Stimulated activated naive CD8-positive, alpha-beta T cell treated with anti-CD3 and anti-CD28 coated beads, Interleukin-15, amount 100 ng/mL, for 72 hours (primary cell): ENCODE data around the gene GAGE12J.
A peak's percentile ranks its signal among the peaks of the same experiment; 100 is the strongest.
"Not testable (repeated sequence)": the region's sequence is repeated elsewhere in the genome, so short reads cannot be mapped to it uniquely, and the experiment has no call there.

Source experiments
- ATAC-seq: fragments of 150-1000 bp; cut with Tn5 transposase; 2 replicates; pipeline ENCODE4 v1.10.0; 2021; ENCODE audit warnings: mild to moderate bottlenecking, moderate library complexity
- DNase-seq, 2 donors: peaks; one replicate each; pipeline ENCODE4 v3.0.0; 2021 to 2022
- H3K27ac Mint-ChIP-seq, 2 donors: one replicate each; pipeline ENCODE4 v1.8.0; 2022; ENCODE audit warnings: mild to moderate bottlenecking in 2 of 2, mixed read lengths in 2 of 2, moderate library complexity in 2 of 2
- H3K27me3 Mint-ChIP-seq: one replicate; pipeline ENCODE4 v1.8.0; 2022; ENCODE audit warnings: mixed read lengths
- H3K4me1 Mint-ChIP-seq: one replicate; pipeline ENCODE4 v1.8.0; 2022; ENCODE audit warnings: mild to moderate bottlenecking, mixed read lengths
- H3K4me3 Mint-ChIP-seq, 2 donors: one replicate each; pipeline ENCODE4 v1.8.0; 2022; ENCODE audit warnings: mild to moderate bottlenecking in 2 of 2, mixed read lengths in 2 of 2, moderate library complexity in 1 of 2
- H3K9me3 Mint-ChIP-seq, 2 donors: one replicate each; pipeline ENCODE4 v1.8.0; 2022; ENCODE audit warnings: mixed read lengths in 2 of 2

Gene GAGE12J

GRCh38 chrX:49321737-49322136 is at the start of gene GAGE12J:
Gene GAGE12J (plus strand): TSS chrX:49322037. CDS start chrX:49323194, 1,157 bp downstream.
- H3K9me3 Mint-ChIP-seq, H3K27ac Mint-ChIP-seq, ATAC-seq, H3K4me3 Mint-ChIP-seq, H3K4me1 Mint-ChIP-seq, DNase-seq, H3K27me3 Mint-ChIP-seq: not testable (repeated sequence)

GRCh38 chrX:49272421-49272820 is 49.4 kb upstream of the GAGE12J start:
- Mint-ChIP-seq H3K9me3 (no peaks in the 10 kb centered on the region), H3K4me3 (peak overlapping the region; percentile 74 to 83)
- DNase-seq: no peak

GRCh38 chrX:49273181-49273727 is 48.6 kb upstream of the GAGE12J start:
- DNase-seq (peak; percentile 37 to 60), ATAC-seq (peak; percentile 24)
- H3K4me1 Mint-ChIP-seq: peaks cover 76% of the 10 kb centered on the region
- H3K9me3 Mint-ChIP-seq: no peaks in the 10 kb centered on the region
- H3K4me3 Mint-ChIP-seq: peak overlapping the region; percentile 74 to 83
- peak overlapping the region; percentile 92 to 95 for H3K27ac Mint-ChIP-seq
- H3K27me3 Mint-ChIP-seq: no peaks in the 10 kb centered on the region

More at GRCh38 chrX:49272421-49272820, 49.4 kb upstream of the GAGE12J start:
- peak overlapping the region; percentile 45 to 61 for H3K27ac Mint-ChIP-seq
- ATAC-seq: no peak
- H3K4me1 Mint-ChIP-seq: peaks cover 76% of the 10 kb centered on the region
- H3K27me3 Mint-ChIP-seq: no peaks in the 10 kb centered on the region

GRCh38 chrX:49276207-49276606 is 45.6 kb upstream of the GAGE12J start:
- H3K27ac Mint-ChIP-seq: peak overlapping the region in 1 of 2 donors; percentile 69

GRCh38 chrX:49276671-49277534 is 44.9 kb upstream of the GAGE12J start:
- ATAC-seq: peak; percentile 39

More at GRCh38 chrX:49276207-49276606, 45.6 kb upstream of the GAGE12J start:
- H3K4me3 Mint-ChIP-seq: peak overlapping the region; percentile 26 to 64
- ATAC-seq: no peak
- H3K4me1 Mint-ChIP-seq: peaks cover 87% of the 10 kb centered on the region
- no peaks in the 10 kb centered on the region for H3K9me3 Mint-ChIP-seq
- no peak for DNase-seq
- no peaks in the 10 kb centered on the region for H3K27me3 Mint-ChIP-seq

GRCh38 chrX:49277535-49277830 is 44.4 kb upstream of the GAGE12J start:
- peaks cover 81% of the 10 kb centered on the region for H3K4me1 Mint-ChIP-seq
- H3K27ac Mint-ChIP-seq: peak overlapping the region; percentile 95 to 97
- H3K4me3 Mint-ChIP-seq: peak overlapping the region; percentile 58 to 77
- ATAC-seq (peak; percentile 39), DNase-seq (no peak)
- H3K9me3 Mint-ChIP-seq: no peaks in the 10 kb centered on the region
- H3K27me3 Mint-ChIP-seq: no peaks in the 10 kb centered on the region

More at GRCh38 chrX:49276671-49277534, 44.9 kb upstream of the GAGE12J start:
- Mint-ChIP-seq H3K4me3 (peak overlapping the region; percentile 58 to 77), H3K9me3 (no peaks in the 10 kb centered on the region), H3K27me3 (no peaks in the 10 kb centered on the region), H3K27ac (peak overlapping the region; percentile 95 to 97), H3K4me1 (peaks cover 81% of the 10 kb centered on the region)
- DNase-seq: peak in 1 of 2 donors; percentile 25

- H3K27me3 Mint-ChIP-seq: no peaks in the 10 kb centered on the region
- H3K4me1 Mint-ChIP-seq: peaks cover 81% of the 10 kb centered on the region
- peak overlapping the region; percentile 95 to 97 for H3K27ac Mint-ChIP-seq
- DNase-seq: no peak
- no peak for ATAC-seq
- no peaks in the 10 kb centered on the region for H3K9me3 Mint-ChIP-seq
- peak overlapping the region; percentile 58 to 77 for H3K4me3 Mint-ChIP-seq
These were observed 43.8 kb upstream of the GAGE12J start for GRCh38 chrX:49278081-49278480.

GRCh38 chrX:49282647-49283011 is 39.2 kb upstream of the GAGE12J start:
- H3K4me1 Mint-ChIP-seq: peaks cover 47% of the 10 kb centered on the region
- no peak for ATAC-seq
- no peaks in the 10 kb centered on the region for H3K9me3 Mint-ChIP-seq
- no peaks in the 10 kb centered on the region for H3K27me3 Mint-ChIP-seq
- no peak overlapping the region for H3K4me3 Mint-ChIP-seq
- no peak overlapping the region for H3K27ac Mint-ChIP-seq
- DNase-seq: no peak

- H3K27ac Mint-ChIP-seq: no peak overlapping the region
- H3K9me3 Mint-ChIP-seq: no peaks in the 10 kb centered on the region
- H3K4me1 Mint-ChIP-seq: peaks cover 42% of the 10 kb centered on the region
- H3K27me3 Mint-ChIP-seq: no peaks in the 10 kb centered on the region
- H3K4me3 Mint-ChIP-seq: no peak overlapping the region
- DNase-seq (no peak), ATAC-seq (no peak)
These were observed 37.6 kb upstream of the GAGE12J start for GRCh38 chrX:49284212-49284611.

GRCh38 chrX:49286136-49286535 is 35.7 kb upstream of the GAGE12J start:
- DNase-seq (no peak), ATAC-seq (no peak)
- no peak overlapping the region for H3K4me3 Mint-ChIP-seq
- H3K27ac Mint-ChIP-seq: no peak overlapping the region
- no peaks in the 10 kb centered on the region for H3K27me3 Mint-ChIP-seq
- no peaks in the 10 kb centered on the region for H3K9me3 Mint-ChIP-seq
- peaks cover 34% of the 10 kb centered on the region for H3K4me1 Mint-ChIP-seq

GRCh38 chrX:49286581-49286980 is 35.3 kb upstream of the GAGE12J start:
- DNase-seq (no peak), ATAC-seq (no peak)
- no peak overlapping the region for H3K27ac Mint-ChIP-seq

GRCh38 chrX:49287665-49288064 is 34.2 kb upstream of the GAGE12J start:
- DNase-seq (no peak), ATAC-seq (peak; percentile 53)
- no peak overlapping the region for H3K4me3 Mint-ChIP-seq
- peak overlapping the region in 1 of 2 donors; percentile 80 for H3K27ac Mint-ChIP-seq
- H3K4me1 Mint-ChIP-seq: peaks cover 41% of the 10 kb centered on the region
- no peaks in the 10 kb centered on the region for H3K9me3 Mint-ChIP-seq
- no peaks in the 10 kb centered on the region for H3K27me3 Mint-ChIP-seq

More at GRCh38 chrX:49286581-49286980, 35.3 kb upstream of the GAGE12J start:
- H3K4me3 Mint-ChIP-seq: no peak overlapping the region
- no peaks in the 10 kb centered on the region for H3K9me3 Mint-ChIP-seq
- H3K4me1 Mint-ChIP-seq: peaks cover 38% of the 10 kb centered on the region
- no peaks in the 10 kb centered on the region for H3K27me3 Mint-ChIP-seq

- Mint-ChIP-seq H3K27ac (no peak overlapping the region), H3K27me3 (no peaks in the 10 kb centered on the region), H3K4me3 (no peak overlapping the region), H3K9me3 (no peaks in the 10 kb centered on the region), H3K4me1 (peaks cover 41% of the 10 kb centered on the region)
- DNase-seq (no peak), ATAC-seq (no peak)
These were observed 31.6 kb upstream of the GAGE12J start for GRCh38 chrX:49290215-49290614.

GRCh38 chrX:49291615-49292337 is 30.1 kb upstream of the GAGE12J start:
- DNase-seq (peak; percentile 56 to 75), ATAC-seq (peak; percentile 90)
- peak overlapping the region; percentile 81 to 91 for H3K27ac Mint-ChIP-seq
- H3K4me3 Mint-ChIP-seq: no peak overlapping the region
- peaks cover 45% of the 10 kb centered on the region for H3K4me1 Mint-ChIP-seq
- no peaks in the 10 kb centered on the region for H3K9me3 Mint-ChIP-seq
- H3K27me3 Mint-ChIP-seq: no peaks in the 10 kb centered on the region

GRCh38 chrX:49292400-49293362 is 29.2 kb upstream of the GAGE12J start:
- Mint-ChIP-seq H3K4me1 (peaks cover 38% of the 10 kb centered on the region), H3K27ac (peak overlapping the region; percentile 81 to 91), H3K27me3 (no peaks in the 10 kb centered on the region), H3K9me3 (no peaks in the 10 kb centered on the region), H3K4me3 (no peak overlapping the region)
- peak; percentile 66 for ATAC-seq
- DNase-seq: no peak
